Parathyroid adenoma (tissue), 2 donors: ENCODE measurements around the gene SCUBE2.

Source experiments
- H2AFZ ChIP-seq: fragments of 300-600 bp; sonication (generic); one replicate; pipeline ENCODE4 v1.7.0; 2017; ENCODE audit warnings: antibody characterized with exemption, mild to moderate bottlenecking
- H3K27ac ChIP-seq: fragments of 300-600 bp; sonication (generic); one replicate; pipeline ENCODE4 v1.7.0; 2017
- H3K27me3 ChIP-seq: fragments of 300-600 bp; sonication (generic); one replicate; pipeline ENCODE4 v1.7.0; 2017; ENCODE audit warnings: low read length; ENCODE audit not compliant: control insufficient read depth, insufficient read depth
- H3K36me3 ChIP-seq: fragments of 300-600 bp; sonication (generic); one replicate; pipeline ENCODE4 v1.7.0; 2017; ENCODE audit warnings: low read length; ENCODE audit not compliant: control insufficient read depth, insufficient read depth
- H3K4me1 ChIP-seq: fragments of 300-600 bp; sonication (generic); one replicate; pipeline ENCODE4 v1.7.0; 2017; ENCODE audit warnings: control low read depth
- H3K4me2 ChIP-seq: fragments of 300-600 bp; sonication (generic); one replicate; pipeline ENCODE4 v1.7.0; 2017; ENCODE audit warnings: low read length
- H3K4me3 ChIP-seq: fragments of 300-600 bp; sonication (generic); one replicate; pipeline ENCODE4 v1.7.0; 2017; ENCODE audit warnings: low read depth, low read length
- H3K79me2 ChIP-seq: fragments of 300-600 bp; sonication (generic); one replicate; pipeline ENCODE4 v1.7.0; 2017; ENCODE audit warnings: control low read depth
- H3K9ac ChIP-seq: fragments of 300-600 bp; sonication (generic); one replicate; pipeline ENCODE4 v1.7.0; 2017; ENCODE audit warnings: mild to moderate bottlenecking
- H3K9me3 ChIP-seq: fragments of 300-600 bp; sonication (generic); one replicate; pipeline ENCODE4 v1.7.0; 2017; ENCODE audit warnings: low read length; ENCODE audit not compliant: control insufficient read depth
- CTCF ChIP-seq: fragments of 300-600 bp; sonication (generic); IDR thresholded peaks from one replicate; pipeline ENCODE4 v1.7.0; 2017; ENCODE audit warnings: antibody characterized with exemption, mild to moderate bottlenecking
- donor health status: primary hyperparathyroidism.

The SCUBE2 gene

GRCh38 chr11:9138133-9138453 is 46.7 kb upstream of the SCUBE2 start:
- H3K4me2 ChIP-seq, result no peak overlapping the region
- TF ChIP-seq CTCF, result no peak
- peak overlapping the region; percentile 83 for H2AFZ ChIP-seq
- no peaks in the 10 kb centered on the region for H3K36me3 ChIP-seq
- no peak overlapping the region for H3K4me3 ChIP-seq
- H3K9me3 ChIP-seq, result no peaks in the 10 kb centered on the region
- no peaks in the 10 kb centered on the region for H3K27me3 ChIP-seq
- H3K9ac ChIP-seq, result no peak overlapping the region
- H3K27ac ChIP-seq, result peak overlapping the region; percentile 81
- H3K79me2 ChIP-seq, result no peaks in the 10 kb centered on the region
- H3K4me1 ChIP-seq, result peaks cover 24% of the 10 kb centered on the region

GRCh38 chr11:9137293-9138132 is 46.1 kb upstream of the SCUBE2 start:
- H3K36me3 ChIP-seq, result no peaks in the 10 kb centered on the region
- peak overlapping the region; percentile 81 for H3K27ac ChIP-seq
- no peak overlapping the region for H3K9ac ChIP-seq

GRCh38 chr11:9136741-9137140 is 45.3 kb upstream of the SCUBE2 start:
- Histone ChIP-seq H3K27me3 (no peaks in the 10 kb centered on the region), H3K4me1 (peaks cover 24% of the 10 kb centered on the region), H3K9me3 (no peaks in the 10 kb centered on the region), H3K4me2 (no peak overlapping the region), H2AFZ (peak overlapping the region; percentile 83), H3K79me2 (no peaks in the 10 kb centered on the region), H3K36me3 (no peaks in the 10 kb centered on the region), H3K4me3 (no peak overlapping the region), H3K9ac (no peak overlapping the region), H3K27ac (peak overlapping the region; percentile 81)
- no peak for TF ChIP-seq CTCF

More at GRCh38 chr11:9137293-9138132, 46.1 kb upstream of the SCUBE2 start:
- Histone ChIP-seq H2AFZ (peak overlapping the region; percentile 83), H3K4me2 (peak overlapping the region; percentile 23), H3K4me3 (no peak overlapping the region), H3K27me3 (no peaks in the 10 kb centered on the region), H3K9me3 (no peaks in the 10 kb centered on the region), H3K79me2 (no peaks in the 10 kb centered on the region), H3K4me1 (peaks cover 24% of the 10 kb centered on the region)
- peak; percentile 89 for TF ChIP-seq CTCF

- Histone ChIP-seq H3K9ac (no peak overlapping the region), H3K79me2 (no peaks in the 10 kb centered on the region), H3K36me3 (no peaks in the 10 kb centered on the region), H3K4me1 (peaks cover 16% of the 10 kb centered on the region), H3K9me3 (no peaks in the 10 kb centered on the region), H3K27ac (no peak overlapping the region), H2AFZ (no peak overlapping the region), H3K4me3 (no peak overlapping the region), H3K27me3 (no peaks in the 10 kb centered on the region), H3K4me2 (no peak overlapping the region)
- no peak for TF ChIP-seq CTCF
Observed at GRCh38 chr11:9133956-9134355, 42.6 kb upstream of the SCUBE2 start.
